B cell (primary cell): ENCODE data around the gene PCDH9. TPM values are rescaled to one million over a fixed set of nuclear protein-coding genes. Genes with fewer than 3 reads are reported as not detected.

Experiments
- ATAC-seq: fragments of 200-7000 bp; cut with Tn5 transposase; one replicate; pipeline ENCODE4 v1.10.0; 2021; ENCODE audit warnings: low read depth, mild to moderate bottlenecking, moderate number of reproducible peaks, moderate library complexity
- CTCF ChIA-PET: fragments of 350-600 bp; sonication (Branson Sonifier 250); formaldehyde crosslinking; loops from one replicate; lab custom pipeline; 2021; ENCODE audit warnings: antibody characterized with exemption, inconsistent platforms; lab: Charles Lee
- POLR2A ChIA-PET: fragments of 350-600 bp; sonication (Branson Sonifier 250); formaldehyde crosslinking; loops from one replicate; lab custom pipeline; 2021; ENCODE audit warnings: antibody characterized with exemption; lab: Charles Lee
- DNase-seq: peaks from one replicate; pipeline ENCODE4 v3.0.0; 2013
- H2AFZ ChIP-seq: 2 replicates; pipeline ENCODE4 v1.6.1; 2012; ENCODE audit warnings: mild to moderate bottlenecking, low read depth, low read length; ENCODE audit not compliant: insufficient read depth, poor library complexity, severe bottlenecking
- H3K27ac ChIP-seq, 2 donors: 1 replicate in 1 of 2; 2 replicates in 1 of 2; pipeline ENCODE4 v1.5.1; 2012 to 2013; ENCODE audit warnings: low read length in 2 of 2, mild to moderate bottlenecking in 2 of 2, moderate library complexity in 1 of 2
- H3K27me3 ChIP-seq, 4 experiments: fragments of 200-600 bp in 1 of 4; sonication (generic) in 1 of 4; replicated peaks in 1 of 4; 1 replicate in 2 of 4; 2 replicates in 2 of 4; pipeline versions ENCODE4 v1.6.1 to v1.7.0; 2013 to 2016; ENCODE audit warnings: low read length in 3 of 4, mild to moderate bottlenecking in 2 of 4, mixed read lengths in 1 of 4, moderate library complexity in 1 of 4; ENCODE audit not compliant: insufficient read depth in 4 of 4, control insufficient read depth in 3 of 4; ENCODE audit errors: control extremely low read depth in 1 of 4
- H3K36me3 ChIP-seq, 2 experiments: replicated peaks in 1 of 2; 1 replicate in 1 of 2; 2 replicates in 1 of 2; pipeline versions ENCODE4 v1.6.1 to v1.7.1; 2013; ENCODE audit warnings: low read length in 1 of 2; ENCODE audit not compliant: insufficient read depth in 2 of 2, control insufficient read depth in 1 of 2; ENCODE audit errors: control extremely low read depth in 1 of 2, extremely low read depth in 1 of 2
- H3K4me1 ChIP-seq, 2 donors: fragments of 200-600 bp in 1 of 2; sonication (generic) in 1 of 2; 1 replicate in 1 of 2; 2 replicates in 1 of 2; pipeline versions ENCODE4 v1.5.1 to v1.6.1; 2013 to 2017; ENCODE audit warnings: low read length in 2 of 2; ENCODE audit not compliant: control insufficient read depth in 2 of 2, insufficient read depth in 2 of 2
- H3K4me2 ChIP-seq: replicated peaks from 2 replicates; pipeline ENCODE3; 2012; ENCODE audit warnings: mild to moderate bottlenecking, low read depth, low read length; ENCODE audit not compliant: poor library complexity, severe bottlenecking
- H3K4me3 ChIP-seq, 5 experiments: fragments of 200-600 bp in 1 of 5; sonication (generic) in 1 of 5; 1 replicate in 3 of 5; 2 replicates in 2 of 5; pipeline versions ENCODE4 v1.5.1 to v1.7.0; 2011 to 2016; ENCODE audit warnings: low read length in 4 of 5, mild to moderate bottlenecking in 4 of 5, low read depth in 2 of 5, control low read depth in 1 of 5, moderate library complexity in 1 of 5; ENCODE audit not compliant: insufficient read depth in 1 of 5; ENCODE audit errors: control extremely low read depth in 1 of 5, extremely low read depth in 1 of 5
- H3K79me2 ChIP-seq: fragments of 200-600 bp; sonication (generic); one replicate; pipeline ENCODE4 v1.6.0; 2016; ENCODE audit warnings: low read length; ENCODE audit not compliant: control insufficient read depth, insufficient read depth
- H3K9ac ChIP-seq: fragments of 200-600 bp; sonication (generic); 2 replicates; pipeline ENCODE4 v1.6.1; 2017; ENCODE audit warnings: mild to moderate bottlenecking, low read length, moderate library complexity
- H3K9me3 ChIP-seq, 3 donors: one replicate each; pipeline versions ENCODE4 v1.6.1 to v1.7.1; 2013; ENCODE audit warnings: low read length in 2 of 3; ENCODE audit not compliant: control insufficient read depth in 2 of 3, insufficient read depth in 1 of 3; ENCODE audit errors: control extremely low read depth in 1 of 3
- H4K20me1 ChIP-seq: 2 replicates; pipeline ENCODE4 v1.6.0; 2012; ENCODE audit warnings: mild to moderate bottlenecking, low read length; ENCODE audit not compliant: insufficient read depth, control insufficient read depth, poor library complexity, severe bottlenecking
- H3K27ac Mint-ChIP-seq: one replicate; pipeline ENCODE4 v1.8.0; 2021; ENCODE audit warnings: mixed read lengths
- H3K27me3 Mint-ChIP-seq: one replicate; pipeline ENCODE4 v1.8.0; 2021; ENCODE audit warnings: mixed read lengths
- H3K4me1 Mint-ChIP-seq: one replicate; pipeline ENCODE4 v1.8.0; 2021; ENCODE audit warnings: mixed read lengths
- H3K4me3 Mint-ChIP-seq: one replicate; pipeline ENCODE4 v1.8.0; 2021; ENCODE audit warnings: mixed read lengths
- H3K9me3 Mint-ChIP-seq: one replicate; pipeline ENCODE4 v1.8.0; 2022; ENCODE audit warnings: mixed read lengths; ENCODE audit not compliant: insufficient read depth
- EZH2 ChIP-seq: IDR thresholded peaks from 2 replicates; pipeline ENCODE4 v1.6.1; 2012; ENCODE audit warnings: borderline replicate concordance, low read depth, mild to moderate bottlenecking, moderate library complexity, low read length; ENCODE audit not compliant: insufficient read depth, poor library complexity, severe bottlenecking
- WGBS: methylation state at CpG from one replicate; pipeline ENCODE4 v1.1.5; 2013; ENCODE audit warnings: missing lambda C conversion rate; ENCODE audit not compliant: insufficient coverage; 5-methylcytosine and 5-hydroxymethylcytosine counted together
- intact Hi-C: fragments of 100-400 bp; cut with micrococcal nuclease; formaldehyde crosslinking; loops from one replicate; pipeline ENCODE4 v1.10.0; 2022
- polyA plus RNA-seq: library from polyadenylated mRNA; depleted of rRNA; stranded (reverse); fragments of >200 nt; gene quantifications from 2 replicates; pipeline ENCODE4 v1.2.3, GENCODE V29; 2012
- total RNA-seq, 2 donors: library from RNA; stranded (reverse); fragments of 120-200 nt in 1 of 2; gene quantifications; 1 replicate in 1 of 2; 2 replicates in 1 of 2; pipeline versions ENCODE4 v1.2.3 to v1.2.4, GENCODE V29; 2013 to 2022
- TF ChIP-seq, protein P1 (sequence below): fragments of 200-600 bp; IDR thresholded peaks from one replicate; pipeline ENCODE4 v1.8.0; 2022; ENCODE audit warnings: antibody characterized with exemption, mild to moderate bottlenecking

PCDH9 gene
- total and polyA plus RNA-seq, 2 donors (not counting 1 experiment from before 2014, with no cell fraction given) = 13.1 to 21.8 TPM

DNA sequence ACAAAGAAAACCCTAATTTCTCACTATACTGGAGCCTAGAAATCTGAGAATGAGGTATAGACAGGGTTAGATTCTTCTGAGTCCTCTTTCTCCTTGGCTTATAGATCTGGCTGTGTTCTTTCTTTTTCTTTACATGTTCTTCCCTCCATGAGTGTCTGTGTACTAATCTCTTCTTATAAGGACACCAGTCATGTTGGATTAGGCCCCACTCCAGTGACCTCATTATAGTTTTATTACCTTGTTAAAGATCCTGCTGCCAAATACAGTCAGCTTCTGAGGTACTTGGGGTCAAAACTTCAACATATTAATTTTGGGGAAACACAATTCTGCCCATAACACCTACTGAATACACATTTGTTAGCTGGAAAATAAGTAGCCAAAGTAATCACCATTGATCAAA is 302.6 kb downstream of the PCDH9 start:
- no peaks in the 10 kb centered on the region for H4K20me1 ChIP-seq
- intact Hi-C loops = loop anchor here (5.0 kb wide), 1 partner anchor 35 kb away; no protein-coding TSS in a partner anchor
- Mint-ChIP-seq H3K4me1 (peaks cover 6% of the 10 kb centered on the region), H3K27me3 (no peaks in the 10 kb centered on the region), H3K4me3 (no peak overlapping the region), H3K9me3 (no peaks in the 10 kb centered on the region), H3K27ac (no peak overlapping the region)
- no peaks in the 10 kb centered on the region for H3K9me3 ChIP-seq
- H3K4me2 ChIP-seq = no peak overlapping the region
- ChIA-PET POLR2A (no interaction called here), CTCF (no interaction called here)
- H2AFZ ChIP-seq = no peak overlapping the region
- no peaks in the 10 kb centered on the region for H3K27me3 ChIP-seq
- no peak overlapping the region for H3K27ac ChIP-seq
- DNase-seq (no peak), ATAC-seq (no peak)
- no peak for TF ChIP-seq EZH2
- TF ChIP-seq, protein P1, sequence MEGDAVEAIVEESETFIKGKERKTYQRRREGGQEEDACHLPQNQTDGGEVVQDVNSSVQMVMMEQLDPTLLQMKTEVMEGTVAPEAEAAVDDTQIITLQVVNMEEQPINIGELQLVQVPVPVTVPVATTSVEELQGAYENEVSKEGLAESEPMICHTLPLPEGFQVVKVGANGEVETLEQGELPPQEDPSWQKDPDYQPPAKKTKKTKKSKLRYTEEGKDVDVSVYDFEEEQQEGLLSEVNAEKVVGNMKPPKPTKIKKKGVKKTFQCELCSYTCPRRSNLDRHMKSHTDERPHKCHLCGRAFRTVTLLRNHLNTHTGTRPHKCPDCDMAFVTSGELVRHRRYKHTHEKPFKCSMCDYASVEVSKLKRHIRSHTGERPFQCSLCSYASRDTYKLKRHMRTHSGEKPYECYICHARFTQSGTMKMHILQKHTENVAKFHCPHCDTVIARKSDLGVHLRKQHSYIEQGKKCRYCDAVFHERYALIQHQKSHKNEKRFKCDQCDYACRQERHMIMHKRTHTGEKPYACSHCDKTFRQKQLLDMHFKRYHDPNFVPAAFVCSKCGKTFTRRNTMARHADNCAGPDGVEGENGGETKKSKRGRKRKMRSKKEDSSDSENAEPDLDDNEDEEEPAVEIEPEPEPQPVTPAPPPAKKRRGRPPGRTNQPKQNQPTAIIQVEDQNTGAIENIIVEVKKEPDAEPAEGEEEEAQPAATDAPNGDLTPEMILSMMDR = no peak
- no peaks in the 10 kb centered on the region for H3K4me1 ChIP-seq
- no peaks in the 10 kb centered on the region for H3K79me2 ChIP-seq
- H3K9ac ChIP-seq = no peak overlapping the region
- H3K36me3 ChIP-seq = no peaks in the 10 kb centered on the region
- no peak overlapping the region for H3K4me3 ChIP-seq

DNA sequence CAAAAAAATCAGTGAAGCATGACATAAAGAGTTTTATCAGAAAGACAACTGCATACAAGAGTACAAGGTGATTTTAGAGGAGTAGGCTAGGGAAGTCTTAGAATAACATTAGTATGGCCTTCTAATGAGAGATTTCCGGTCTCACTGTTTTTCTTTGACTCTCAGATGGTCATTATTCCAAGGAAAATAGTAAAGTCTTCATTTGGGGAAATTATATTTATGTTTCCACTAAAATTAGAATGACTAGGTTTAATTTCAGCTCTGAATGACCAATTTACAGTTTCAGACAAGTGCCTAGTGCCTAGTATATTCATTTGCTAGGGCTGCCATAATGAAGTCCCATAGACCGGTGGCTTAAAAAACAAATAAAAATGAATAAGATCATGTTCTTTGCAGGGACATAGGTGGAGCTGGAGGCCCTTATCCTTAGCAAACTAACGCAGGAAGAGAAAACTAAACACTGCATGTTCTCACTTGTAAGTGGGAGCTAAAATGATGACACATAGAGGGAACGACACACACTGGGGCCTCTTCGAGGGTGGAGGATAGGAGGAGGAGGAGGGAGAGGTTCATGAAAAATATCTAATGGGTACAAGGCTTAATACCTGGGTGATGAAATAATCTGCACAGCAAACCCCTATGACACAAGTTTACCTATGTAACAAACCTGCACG is 303.1 kb downstream of the PCDH9 start:
- intact Hi-C loops = loop anchor here (5.0 kb wide), 1 partner anchor 35 kb away; no protein-coding TSS in a partner anchor
- Histone ChIP-seq H3K9me3 (no peaks in the 10 kb centered on the region), H3K4me3 (no peak overlapping the region), H3K4me1 (no peaks in the 10 kb centered on the region), H3K27me3 (no peaks in the 10 kb centered on the region), H3K9ac (no peak overlapping the region), H3K79me2 (no peaks in the 10 kb centered on the region), H2AFZ (no peak overlapping the region), H3K27ac (no peak overlapping the region), H3K36me3 (no peaks in the 10 kb centered on the region), H3K4me2 (no peak overlapping the region), H4K20me1 (no peaks in the 10 kb centered on the region)
- no peak for TF ChIP-seq EZH2
- TF ChIP-seq, protein P1 = no peak
- Mint-ChIP-seq H3K27me3 (no peaks in the 10 kb centered on the region), H3K9me3 (no peaks in the 10 kb centered on the region), H3K4me3 (no peak overlapping the region), H3K4me1 (peaks cover 6% of the 10 kb centered on the region), H3K27ac (no peak overlapping the region)
- ATAC-seq (no peak), DNase-seq (no peak)
- POLR2A ChIA-PET = interaction anchor here (0.6 kb wide), 1 partner anchor 17 kb away, joined by 3 read pairs; no protein-coding TSS in a partner anchor
- whole genome bisulfite sequencing = 100% methylated on average over 2 of the region's 6 CpGs
- CTCF ChIA-PET = no interaction called here
